KOPT-K1 (cell line): ENCODE data around the gene CACNA1I.

Experiments
- H3K27ac ChIP-seq: fragments of 200-600 bp; sonication (generic); 2 replicates; pipeline ENCODE4 v1.5.1; 2016; ENCODE audit warnings: antibody characterized with exemption, mild to moderate bottlenecking, low read depth, low read length; ENCODE audit not compliant: poor library complexity, severe bottlenecking
- H3K36me3 ChIP-seq: fragments of 200-600 bp; sonication (generic); 2 replicates; pipeline ENCODE4 v1.5.1; 2017; ENCODE audit warnings: antibody characterized with exemption, mild to moderate bottlenecking, low read length, moderate library complexity; ENCODE audit not compliant: insufficient read depth
- H3K9me3 ChIP-seq: fragments of 200-600 bp; sonication (generic); 2 replicates; pipeline ENCODE4 v1.5.1; 2017; ENCODE audit warnings: antibody characterized with exemption, low read length, mild to moderate bottlenecking; ENCODE audit not compliant: insufficient read depth, poor library complexity, severe bottlenecking

Gene CACNA1I

GRCh38 chr22:39682994-39683393, 112.4 kb downstream of the CACNA1I start:
- H3K27ac ChIP-seq = no peak overlapping the region
- no peaks in the 10 kb centered on the region for H3K36me3 ChIP-seq
- no peaks in the 10 kb centered on the region for H3K9me3 ChIP-seq

GRCh38 chr22:39683639-39684038, 113.1 kb downstream of the CACNA1I start:
- no peaks in the 10 kb centered on the region for H3K36me3 ChIP-seq
- no peak overlapping the region for H3K27ac ChIP-seq
- H3K9me3 ChIP-seq = no peaks in the 10 kb centered on the region

- Histone ChIP-seq H3K27ac (no peak overlapping the region), H3K36me3 (no peaks in the 10 kb centered on the region), H3K9me3 (no peaks in the 10 kb centered on the region)
Measured at GRCh38 chr22:39684702-39685281, 114.2 kb downstream of the CACNA1I start.

GRCh38 chr22:39685336-39686177, 115.0 kb downstream of the CACNA1I start:
- no peaks in the 10 kb centered on the region for H3K9me3 ChIP-seq
- no peak overlapping the region for H3K27ac ChIP-seq
- H3K36me3 ChIP-seq = no peaks in the 10 kb centered on the region

- Histone ChIP-seq H3K9me3 (no peaks in the 10 kb centered on the region), H3K36me3 (no peaks in the 10 kb centered on the region), H3K27ac (no peak overlapping the region)
Measured at GRCh38 chr22:39686178-39686620, 115.6 kb downstream of the CACNA1I start.

GRCh38 chr22:39686776-39687525, 116.4 kb downstream of the CACNA1I start:
- no peaks in the 10 kb centered on the region for H3K9me3 ChIP-seq

GRCh38 chr22:39688186-39688785, 117.7 kb downstream of the CACNA1I start:
- Histone ChIP-seq H3K36me3 (no peaks in the 10 kb centered on the region), H3K27ac (no peak overlapping the region), H3K9me3 (no peaks in the 10 kb centered on the region)

More at GRCh38 chr22:39686776-39687525, 116.4 kb downstream of the CACNA1I start:
- Histone ChIP-seq H3K27ac (no peak overlapping the region), H3K36me3 (no peaks in the 10 kb centered on the region)

- no peaks in the 10 kb centered on the region for H3K36me3 ChIP-seq
- H3K27ac ChIP-seq = no peak overlapping the region
- no peaks in the 10 kb centered on the region for H3K9me3 ChIP-seq
Measured at GRCh38 chr22:39689421-39689820, 118.9 kb downstream of the CACNA1I start.

- no peaks in the 10 kb centered on the region for H3K36me3 ChIP-seq
- no peak overlapping the region for H3K27ac ChIP-seq
- H3K9me3 ChIP-seq = no peaks in the 10 kb centered on the region
Measured at GRCh38 chr22:39690881-39691605, 120.5 kb downstream of the CACNA1I start.

GRCh38 chr22:39693943-39694500, 123.5 kb downstream of the CACNA1I start:
- H3K36me3 ChIP-seq = no peaks in the 10 kb centered on the region
- H3K9me3 ChIP-seq = no peaks in the 10 kb centered on the region
- H3K27ac ChIP-seq = no peak overlapping the region

GRCh38 chr22:39697790-39698430, 127.4 kb downstream of the CACNA1I start:
- Histone ChIP-seq H3K9me3 (no peaks in the 10 kb centered on the region), H3K36me3 (no peaks in the 10 kb centered on the region), H3K27ac (no peak overlapping the region)

GRCh38 chr22:39699631-39700360, 129.2 kb downstream of the CACNA1I start:
- H3K36me3 ChIP-seq = no peaks in the 10 kb centered on the region
- H3K9me3 ChIP-seq = no peaks in the 10 kb centered on the region
- no peak overlapping the region for H3K27ac ChIP-seq

- H3K36me3 ChIP-seq = no peaks in the 10 kb centered on the region
- no peaks in the 10 kb centered on the region for H3K9me3 ChIP-seq
- H3K27ac ChIP-seq = no peak overlapping the region
Measured at GRCh38 chr22:39700565-39700964, 130.0 kb downstream of the CACNA1I start.
